Stimulated activated CD4-positive, alpha-beta T cell treated with anti-CD3 and anti-CD28 coated beads, Interleukin-2, amount 100 ng/mL, for 24 hours (primary cell): ENCODE measurements around the gene HDGF.
A peak's percentile ranks its signal among the peaks of the same experiment; 100 is the strongest.

Experiments
- DNase-seq, 2 donors: peaks; one replicate each; pipeline ENCODE4 v3.0.0-alpha.2; 2020

HDGF gene

DNA sequence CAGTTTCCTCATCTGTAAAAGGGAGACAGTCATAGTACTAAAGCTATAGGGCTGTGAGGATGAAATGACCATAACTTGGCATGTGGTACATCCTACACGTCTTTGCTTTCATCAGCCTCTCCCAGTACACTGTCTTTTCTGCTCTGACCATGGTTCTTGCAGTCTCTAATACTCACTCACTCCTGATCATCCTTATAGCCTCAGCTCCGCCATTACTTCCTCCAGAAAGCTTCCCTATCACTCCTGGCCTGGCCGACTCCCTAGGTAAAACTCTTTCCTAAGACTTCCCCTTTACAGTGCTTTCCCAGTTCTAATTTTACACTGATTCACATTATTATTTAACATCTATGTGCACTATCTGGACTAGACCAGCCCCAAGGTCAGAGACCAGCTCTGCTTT lies 5.6 kb downstream of the HDGF start:
- DNase-seq: no peak

DNA sequence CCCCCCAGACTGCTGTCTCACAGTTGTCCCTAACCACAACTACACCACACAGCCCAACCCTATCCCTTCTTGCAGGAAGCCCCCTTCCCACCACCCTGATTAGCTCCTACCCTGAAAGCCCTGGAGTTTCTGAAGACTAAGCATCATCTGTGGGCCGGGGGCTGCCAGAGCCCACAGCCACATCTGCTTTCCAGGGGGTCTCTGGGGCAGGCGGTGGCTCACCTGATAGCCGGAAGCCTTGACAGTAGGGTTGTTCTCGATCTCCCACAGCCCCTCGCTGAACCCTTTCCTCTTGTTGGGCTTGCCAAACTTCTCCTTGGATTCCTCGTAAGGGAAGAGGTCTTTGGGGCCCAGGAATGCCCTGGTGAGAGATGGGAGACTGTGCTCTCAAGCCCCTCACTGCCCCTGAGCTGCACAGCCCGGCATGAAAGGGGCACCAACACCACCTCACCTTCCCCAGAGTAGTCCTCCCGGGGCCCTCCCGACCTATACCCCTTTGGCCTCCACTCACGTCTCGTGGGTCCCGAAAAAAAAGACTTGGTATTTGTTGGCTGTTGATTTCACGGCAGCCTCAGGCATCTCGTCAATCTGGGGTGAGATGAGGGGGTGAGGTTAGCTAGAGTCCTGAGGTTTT lies 6.6 kb downstream of the HDGF start:
- no peak for DNase-seq

DNA sequence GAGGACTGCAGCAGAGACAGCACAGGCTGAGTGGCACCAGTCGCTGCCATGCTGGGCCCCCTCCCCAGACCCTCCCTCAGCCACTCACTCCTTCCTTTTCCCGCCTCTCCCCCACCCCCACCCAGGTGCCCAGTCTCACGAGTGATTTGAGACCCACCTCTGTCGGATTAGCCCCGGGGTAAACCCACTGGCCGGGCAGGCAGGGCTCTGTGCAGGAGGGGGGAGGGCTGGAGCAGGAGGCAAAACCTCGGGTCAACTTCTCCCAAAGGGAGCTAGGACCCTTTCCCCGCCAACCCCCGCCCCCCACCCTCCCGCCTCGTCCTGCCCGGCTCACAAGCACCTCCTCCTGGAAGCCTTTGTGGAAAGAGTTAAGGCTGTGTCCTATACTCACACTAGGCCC lies 7.1 kb downstream of the HDGF start:
- DNase-seq: no peak

DNA sequence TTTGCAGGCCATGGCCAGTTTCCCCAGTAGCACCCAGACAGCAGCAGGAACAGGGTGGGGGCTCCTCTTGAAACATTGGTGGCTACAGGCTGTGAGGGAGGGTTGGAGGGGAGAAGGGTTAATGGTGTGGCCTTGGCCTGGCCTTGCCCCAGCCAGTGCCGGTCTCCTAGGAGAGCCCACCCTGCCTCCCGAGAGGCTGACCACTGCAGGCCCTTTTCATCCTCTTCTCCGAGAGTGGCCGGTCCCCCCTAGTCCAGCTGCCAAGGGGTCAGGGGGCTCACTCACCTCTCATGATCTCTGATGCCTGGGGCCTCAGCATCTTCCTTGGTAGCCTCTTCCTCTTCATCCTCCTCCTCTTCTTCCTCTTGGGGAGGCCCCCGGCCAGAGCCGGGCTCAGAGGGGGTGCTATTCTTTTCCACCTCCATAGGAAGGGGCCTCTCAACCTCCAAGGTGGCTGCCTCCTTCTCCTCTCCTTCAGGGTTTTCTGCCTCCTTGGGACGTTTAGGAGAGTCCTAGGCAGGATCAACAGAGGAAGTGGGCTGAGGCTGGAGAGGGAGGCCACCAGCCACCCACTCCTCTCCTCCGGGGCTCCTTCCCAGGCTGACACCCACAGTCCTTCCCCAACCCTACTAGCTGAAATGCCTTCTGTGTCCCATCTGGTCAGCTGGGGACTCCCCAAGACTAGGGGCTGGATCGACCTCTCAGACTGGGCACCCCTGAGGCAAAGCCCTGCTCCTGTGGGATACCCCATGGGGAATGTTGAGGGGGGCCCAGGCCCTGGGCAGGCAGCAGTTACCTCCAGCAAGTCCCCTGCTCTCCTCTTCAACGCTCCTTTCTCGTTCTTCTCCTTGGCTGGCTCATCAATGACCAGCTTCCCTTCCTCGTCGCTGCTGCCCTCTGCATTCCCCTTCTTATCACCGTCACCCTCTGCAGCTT lies 7.8 kb downstream of the HDGF start:
- no peak for DNase-seq

DNA sequence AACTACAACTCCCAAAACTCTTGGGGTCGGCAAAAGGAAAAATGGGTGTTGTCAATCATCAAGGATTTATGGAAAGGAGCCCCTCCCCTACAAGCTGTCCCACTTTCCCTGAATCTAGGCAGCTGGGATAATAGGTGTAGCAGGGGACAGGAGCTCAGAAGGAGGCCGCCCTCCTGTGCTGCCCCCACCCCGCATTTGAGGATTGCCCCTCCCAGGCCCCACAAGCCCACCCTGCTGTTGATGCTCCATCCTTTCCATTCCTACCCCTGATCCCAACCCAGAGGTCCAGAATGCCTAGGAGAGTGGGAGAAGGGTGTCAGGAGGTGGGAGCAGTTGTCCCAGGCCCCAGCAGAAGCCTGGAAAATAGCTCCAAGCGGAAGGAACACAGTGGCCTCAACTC lies 8.7 kb downstream of the HDGF start:
- DNase-seq: no peak

DNA sequence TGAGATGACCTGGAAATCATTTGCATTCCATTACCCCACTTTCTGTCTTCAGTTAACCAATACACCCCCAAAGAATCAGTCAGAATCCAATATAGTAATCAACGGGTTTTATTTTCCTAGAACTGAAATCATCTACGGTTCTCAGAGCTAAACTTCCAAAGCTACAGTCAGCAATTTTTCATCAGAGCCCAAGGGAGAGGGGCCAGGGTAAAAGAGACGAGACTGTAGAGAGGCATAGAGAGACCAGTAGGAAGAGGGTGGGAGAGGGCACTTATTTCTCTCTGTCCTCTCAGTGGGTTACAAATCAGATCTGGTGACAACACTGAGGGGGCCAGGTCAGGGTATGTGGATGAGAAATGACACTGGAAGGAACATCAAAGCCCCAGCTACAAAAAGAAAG lies 9.5 kb downstream of the HDGF start:
- DNase-seq: no peak

DNA sequence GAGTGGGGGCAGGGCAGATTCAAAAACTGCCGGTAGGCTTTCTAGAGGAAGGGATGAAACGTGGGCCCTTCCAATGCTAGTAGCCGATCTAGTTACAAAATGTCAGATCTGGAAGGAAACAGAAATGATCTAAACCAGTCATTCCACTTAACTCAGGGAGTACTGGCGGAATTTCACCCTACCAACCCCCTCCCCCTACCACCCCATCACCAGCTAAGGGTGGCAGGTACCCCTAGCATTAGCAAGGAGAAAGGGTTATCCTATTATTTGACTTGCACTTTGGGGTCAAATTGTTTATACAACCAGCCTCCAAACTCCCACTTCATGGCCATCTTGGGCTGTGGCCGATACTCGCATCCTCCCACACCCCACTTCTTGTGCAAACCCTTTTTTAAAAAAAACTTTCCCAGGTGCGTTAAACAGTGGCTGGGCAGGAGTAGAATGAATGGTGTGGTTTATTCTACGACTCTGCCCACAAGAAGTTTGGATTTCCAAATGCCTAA lies 9.9 kb downstream of the HDGF start:
- DNase-seq: peak; percentile 24 to 46

DNA sequence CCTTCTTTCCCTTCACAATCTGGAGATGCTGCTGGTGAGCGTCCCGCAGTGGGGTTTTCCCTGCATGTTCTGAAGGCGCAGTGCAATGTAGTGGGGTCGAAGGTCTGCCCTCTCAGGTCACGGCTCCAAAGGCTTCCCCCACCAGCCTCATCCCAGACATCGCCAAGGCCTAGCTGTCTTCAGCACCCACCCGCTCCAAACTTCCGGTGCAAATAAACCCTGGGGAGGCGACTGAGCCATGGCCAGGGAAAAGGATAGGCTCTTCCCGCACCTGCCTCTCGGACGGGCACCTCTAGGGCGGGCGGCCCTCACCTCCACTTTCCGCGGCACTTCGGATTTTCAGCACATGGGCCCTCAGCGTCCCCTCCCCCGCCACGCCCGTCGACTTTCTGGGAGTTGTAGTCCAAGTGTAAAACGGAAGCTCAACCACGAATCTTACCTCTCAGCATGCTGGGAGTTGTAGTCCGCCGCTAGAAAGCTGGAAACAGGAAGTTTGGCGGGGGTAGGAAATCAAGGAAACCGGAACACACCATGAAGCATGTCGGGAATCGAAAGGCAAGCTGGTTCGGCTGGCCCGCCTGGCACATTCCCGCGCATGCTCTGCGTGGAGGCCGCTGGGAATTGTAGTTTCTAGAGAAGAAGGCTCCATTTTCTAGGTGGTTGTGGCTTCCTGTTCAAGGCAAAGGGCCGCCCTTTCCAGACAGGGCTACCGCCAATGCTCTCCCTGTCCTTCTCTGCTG lies 10.6 kb downstream of the HDGF start, which contains the start of gene MRPL24:
MRPL24 (minus strand) TSS at position 348 of the 740 bp plus-strand sequence. CDS start 2,384 bp downstream, outside the sequence.
- peak; percentile 94 to 96 for DNase-seq

DNA sequence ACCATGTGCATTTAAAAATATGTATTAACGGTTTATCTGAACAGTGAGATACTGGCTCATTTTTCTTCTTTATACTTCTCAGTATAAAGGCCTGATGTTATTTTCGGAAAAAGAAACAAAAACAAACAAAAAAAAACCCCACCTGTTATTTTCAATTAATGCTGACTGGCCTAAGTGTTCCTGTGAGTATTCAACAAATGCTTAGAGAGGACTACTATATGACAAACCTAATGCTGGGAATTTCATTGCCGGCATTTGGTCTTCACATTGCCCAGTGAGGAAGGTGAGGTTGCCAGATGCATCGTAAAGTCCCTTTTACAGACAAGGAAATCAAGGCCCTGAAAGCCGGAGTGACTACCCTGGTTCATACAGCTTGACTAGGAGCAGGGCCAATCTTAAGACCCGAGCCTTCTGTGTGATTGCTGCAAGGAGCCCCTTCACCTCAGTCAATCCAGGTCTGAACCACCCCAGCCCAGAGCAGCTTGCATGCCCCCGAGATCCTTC lies 11.2 kb downstream of the HDGF start:
- no peak for DNase-seq

DNA sequence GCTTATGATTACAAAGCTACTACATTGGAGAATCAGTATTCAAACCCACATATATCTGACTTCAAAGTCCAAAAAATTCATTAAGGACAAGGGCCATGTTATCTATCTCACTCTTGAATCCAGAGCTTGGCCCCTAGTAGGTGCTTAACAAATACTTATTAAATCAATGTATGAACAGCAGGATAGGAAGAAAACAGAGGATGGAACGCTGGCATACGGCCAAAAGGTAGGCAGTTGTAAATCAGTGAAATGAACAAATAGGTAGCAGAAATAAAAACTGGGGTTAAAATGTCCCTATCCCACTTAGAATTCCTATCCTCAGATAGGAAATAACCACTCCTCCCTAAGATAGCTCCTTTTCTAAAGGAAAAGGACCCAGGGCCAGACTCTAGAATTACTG lies 12.6 kb downstream of the HDGF start:
- DNase-seq: no peak

DNA sequence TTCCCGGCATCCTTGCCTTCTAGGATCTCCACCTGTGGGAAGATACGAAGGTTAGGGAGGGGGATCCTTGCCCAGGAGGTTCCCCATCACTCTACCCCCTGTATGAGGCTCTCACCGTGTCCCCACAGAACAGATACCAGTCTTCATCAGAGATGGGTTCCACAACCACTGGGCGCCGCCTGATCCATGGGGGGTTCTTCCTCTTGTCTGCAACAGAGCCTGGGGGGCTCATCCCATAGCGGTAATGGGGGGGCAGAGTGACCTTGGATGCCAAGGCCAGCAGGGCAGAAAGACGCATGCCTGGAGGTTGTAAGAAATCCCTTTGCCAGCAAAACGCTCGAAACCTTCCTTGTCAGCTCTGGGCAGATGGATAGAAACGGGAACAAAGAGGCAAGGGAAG lies 13.1 kb downstream of the HDGF start:
- no peak for DNase-seq

DNA sequence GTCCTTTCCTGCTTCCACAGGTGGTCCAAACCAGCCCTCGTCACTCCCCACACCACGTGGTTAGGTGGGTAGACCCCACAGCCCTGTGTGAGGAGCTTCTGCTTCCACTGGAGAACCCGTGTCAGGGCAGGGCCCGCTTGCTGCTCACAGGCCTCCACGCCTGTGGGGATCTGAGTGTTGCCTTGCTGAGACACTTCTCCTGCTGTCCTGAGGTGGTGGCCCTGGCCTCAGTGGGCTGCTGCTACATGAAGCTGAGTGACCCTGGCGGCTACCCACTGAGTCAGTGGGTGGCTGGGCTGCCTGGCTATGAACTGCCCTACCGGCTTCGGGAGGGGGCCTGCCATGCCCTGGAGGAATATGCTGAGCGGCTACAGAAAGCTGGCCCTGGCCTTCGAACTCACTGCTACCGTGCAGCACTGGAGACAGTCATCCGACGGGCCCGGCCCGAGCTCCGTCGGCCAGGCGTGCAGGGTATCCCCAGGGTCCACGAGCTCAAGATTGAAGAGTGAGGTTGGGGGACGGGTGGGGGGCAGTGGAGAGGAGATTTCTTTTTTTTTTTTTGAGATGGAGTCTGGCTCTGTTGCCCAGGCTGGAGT lies 17.4 kb downstream of the HDGF start:
- no peak for DNase-seq

DNA sequence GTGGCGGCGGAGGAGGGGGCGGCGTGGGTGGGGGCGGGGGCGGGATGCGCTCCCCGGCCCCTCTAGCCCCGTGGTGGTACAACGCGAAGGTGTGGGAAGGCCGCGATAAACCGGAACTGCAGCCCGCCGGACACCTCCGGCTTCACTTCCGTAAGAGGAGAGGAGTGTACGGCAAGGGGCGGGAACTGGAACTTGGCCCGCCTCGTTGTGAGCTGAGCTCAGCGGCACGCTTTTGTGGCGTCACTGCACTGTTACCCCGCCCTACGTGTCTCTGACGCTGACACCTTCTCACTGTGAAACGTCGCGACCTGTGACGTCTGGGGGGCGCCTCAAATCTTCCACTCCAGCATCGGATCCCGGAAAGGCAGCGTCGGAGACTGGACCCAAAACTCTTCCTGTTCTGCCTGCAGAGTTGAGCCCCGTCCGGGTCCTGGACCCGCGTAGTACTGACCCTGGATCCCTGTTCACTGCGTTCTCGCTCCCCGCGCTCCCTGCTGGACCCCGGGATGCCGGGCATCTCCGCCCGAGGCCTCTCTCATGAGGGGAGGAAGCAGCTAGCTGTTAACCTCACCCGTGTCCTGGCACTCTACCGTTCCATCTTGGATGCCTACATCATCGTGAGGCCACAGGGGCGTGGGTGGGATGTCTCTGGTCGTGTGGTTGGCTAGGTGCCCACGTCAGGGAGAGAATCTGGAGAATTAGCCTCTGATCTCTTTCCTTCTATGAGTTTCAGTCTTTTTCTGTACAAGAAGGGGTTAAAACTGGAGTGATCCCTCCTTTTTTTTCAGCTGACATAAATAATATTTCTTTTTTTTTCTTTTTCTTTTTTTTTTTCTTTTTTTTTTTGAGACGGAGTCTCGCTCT lies 22.6 kb downstream of the HDGF start, which contains the start of gene ISG20L2:
ISG20L2 (minus strand) TSS at position 168 of the 864 bp plus-strand sequence. CDS start 1,114 bp downstream, outside the sequence.
- peak; percentile 93 to 96 for DNase-seq

DNA sequence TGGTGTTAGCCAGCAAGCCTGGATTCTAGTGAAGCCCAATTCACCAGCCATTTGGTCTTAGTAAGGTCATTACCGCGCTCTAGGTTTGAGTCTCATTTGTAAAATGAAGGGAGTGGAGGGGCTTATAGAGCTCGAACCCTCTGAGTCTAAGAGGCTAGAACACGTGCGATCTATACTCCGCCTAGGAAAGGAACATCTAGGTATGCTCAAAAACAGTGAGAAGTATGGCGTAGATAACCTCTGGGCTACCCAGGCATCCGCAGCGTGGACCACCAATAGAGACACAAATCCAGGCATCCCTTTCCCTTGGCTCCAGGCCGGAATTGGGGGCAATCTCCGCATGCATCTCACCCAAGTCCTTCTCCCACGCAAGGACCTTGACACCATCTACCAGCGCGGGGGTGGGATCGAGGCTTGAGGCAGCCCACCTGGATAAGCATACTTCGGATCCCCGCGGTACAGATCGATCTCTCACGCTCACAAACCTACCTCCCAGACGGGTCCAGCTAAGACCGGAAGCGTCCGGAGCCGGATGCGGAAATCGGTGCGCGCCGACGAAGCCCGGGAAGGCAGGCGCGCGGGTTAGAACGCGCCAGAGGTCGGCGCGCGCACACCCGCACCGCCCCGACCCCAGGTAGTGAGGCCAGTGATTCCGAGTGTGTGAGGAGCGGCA lies 23.4 kb downstream of the HDGF start, which contains the start of gene METTL25B:
METTL25B (plus strand) TSS at position 544 of the 673 bp plus-strand sequence. CDS start 636 bp downstream, outside the sequence.
- DNase-seq: peak; percentile 82 to 86

DNA sequence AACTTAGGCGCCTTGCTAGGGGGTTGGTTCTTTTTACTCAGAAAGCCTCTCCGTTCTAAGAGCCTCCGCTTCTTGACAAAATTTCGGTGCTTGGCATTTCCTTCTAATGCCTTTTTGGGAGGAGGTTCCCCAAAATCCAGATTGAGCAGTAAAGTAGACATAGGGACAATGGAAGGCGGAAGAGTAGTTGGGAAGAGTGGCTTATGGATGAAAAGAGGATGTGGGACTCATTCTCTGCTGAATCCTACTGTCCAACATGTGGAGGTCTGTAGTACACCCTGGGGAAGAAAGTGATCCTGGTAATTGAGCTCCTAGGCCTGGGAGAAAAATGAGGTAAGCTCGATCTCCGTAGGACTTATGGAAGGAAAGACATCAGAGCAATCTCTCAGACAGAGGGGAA lies 24.0 kb downstream of the HDGF start:
- DNase-seq: no peak

DNA sequence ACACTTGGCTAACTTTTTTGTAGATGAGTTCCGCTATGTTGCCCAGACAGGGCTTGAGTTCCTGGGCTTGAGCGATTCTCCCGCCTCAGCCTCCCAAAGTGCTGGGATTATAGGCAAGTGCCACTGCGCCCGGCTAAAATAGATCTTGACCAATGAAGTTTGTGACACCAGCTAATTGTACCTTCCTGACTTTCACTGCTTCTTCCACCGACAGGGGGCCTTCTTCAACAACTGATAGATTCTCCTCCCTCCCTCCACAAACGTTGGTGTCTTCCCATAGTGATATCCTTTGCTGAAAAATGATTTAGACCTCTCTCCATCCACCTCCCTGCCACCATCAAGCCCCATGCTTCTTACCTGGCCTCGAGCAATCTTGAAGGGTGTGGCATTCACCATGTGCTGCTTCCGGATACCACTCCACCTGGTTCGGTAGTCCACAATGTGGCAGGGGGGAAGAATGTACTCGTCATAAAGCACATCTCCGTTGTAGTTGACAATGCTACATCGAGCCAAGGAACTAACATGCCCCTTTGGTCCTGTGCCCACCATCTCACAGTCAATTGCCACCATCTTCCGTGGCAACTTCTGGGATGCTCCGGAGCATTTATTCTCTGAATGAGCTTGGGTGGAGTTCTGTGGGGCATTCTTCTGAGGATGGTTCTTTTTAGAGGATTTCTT lies 24.8 kb downstream of the HDGF start:
- DNase-seq: peak; percentile 55 to 71

DNA sequence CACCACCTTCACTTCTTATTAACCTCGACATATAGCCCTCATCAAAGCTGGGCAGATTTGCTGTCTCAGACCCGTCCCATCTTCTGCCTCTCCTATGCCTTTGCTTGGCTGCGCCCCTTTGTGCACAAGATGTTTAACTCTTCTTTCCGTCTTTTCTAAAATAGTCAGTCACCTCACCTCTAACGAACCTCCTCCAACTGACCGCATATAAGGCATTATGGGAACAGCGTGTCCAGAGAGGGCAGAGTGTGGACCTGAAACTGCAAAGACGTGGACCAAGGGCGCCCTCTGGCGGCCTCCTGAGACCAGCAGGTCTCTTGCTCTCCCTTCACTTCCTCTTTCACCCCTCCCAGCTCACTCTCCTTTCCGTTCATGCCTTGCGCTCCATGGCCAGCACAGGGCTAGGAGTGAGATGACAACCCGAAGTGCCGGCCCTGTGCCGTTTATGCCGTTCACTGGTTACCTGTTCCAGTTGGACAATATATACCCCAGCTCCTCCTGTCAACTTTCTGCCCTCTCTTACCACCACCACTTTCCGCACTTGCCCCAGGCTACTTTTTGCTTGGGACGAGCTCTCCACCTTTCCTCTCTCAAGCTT lies 25.7 kb downstream of the HDGF start:
- DNase-seq: peak; percentile 82 to 85

DNA sequence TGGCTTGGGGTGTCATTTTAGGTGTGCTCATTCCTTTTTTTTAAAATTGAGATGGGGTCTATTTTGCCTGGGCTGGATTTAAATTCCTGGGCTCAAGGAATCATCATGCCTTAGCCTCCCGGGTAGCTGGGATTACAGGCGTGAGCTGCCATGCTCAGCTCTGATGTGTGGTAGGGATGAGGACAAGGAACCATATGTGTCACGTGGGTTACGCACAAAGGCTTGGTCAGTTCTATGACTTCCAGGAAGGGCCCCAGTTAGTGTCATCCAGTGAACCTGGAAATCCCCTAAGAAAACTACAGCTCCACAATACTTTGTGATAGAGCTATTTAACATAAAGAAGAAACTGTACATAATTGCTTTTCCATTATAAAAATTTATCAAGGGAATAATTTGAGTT lies 29.9 kb downstream of the HDGF start:
- DNase-seq: no peak

DNA sequence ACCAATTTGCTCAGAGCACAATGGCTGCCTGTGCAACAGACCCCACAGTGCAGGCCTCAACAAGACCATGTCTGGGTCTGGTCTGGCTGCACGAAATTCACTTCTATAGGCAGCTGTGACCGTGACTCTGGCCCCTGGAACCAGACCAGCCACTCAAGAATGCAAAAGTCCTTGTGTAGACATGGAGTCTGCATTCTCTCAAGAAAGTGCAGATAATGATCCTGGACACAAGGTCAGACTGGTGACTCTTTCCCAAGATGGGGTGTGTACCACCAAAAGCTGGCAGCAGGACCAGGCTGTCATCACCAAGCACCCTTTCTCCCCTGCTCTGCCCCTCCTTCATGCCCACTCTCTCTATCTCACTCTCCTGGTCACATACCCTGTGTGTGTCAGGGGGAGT lies 30.3 kb downstream of the HDGF start:
- no peak for DNase-seq

DNA sequence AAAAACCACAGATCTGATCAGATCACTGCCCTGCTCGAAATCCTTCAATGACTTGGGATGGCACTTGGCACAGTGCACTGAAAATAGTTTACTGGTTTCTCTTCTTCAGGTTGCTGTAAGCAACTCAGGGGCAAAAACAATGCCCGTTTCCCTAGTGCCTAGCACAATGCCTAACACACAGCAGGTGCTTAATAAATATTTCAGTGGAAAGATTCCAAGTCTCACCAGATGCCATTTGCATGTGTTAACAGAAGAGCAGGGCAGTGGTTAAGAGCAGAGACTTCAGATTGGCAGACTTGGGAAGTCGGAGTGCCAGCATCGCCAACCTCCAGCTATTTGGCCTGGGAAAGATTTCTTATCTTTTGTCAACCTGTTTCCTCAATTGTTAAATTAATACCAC lies 34.1 kb downstream of the HDGF start:
- no peak for DNase-seq
